Panc1 (cell line): ENCODE measurements around the gene EPN1. TPM values are rescaled to one million over a fixed set of nuclear protein-coding genes. Genes with fewer than 3 reads are reported as not detected.
"Not testable (repeated sequence)": the region's sequence is repeated elsewhere in the genome, so short reads cannot be mapped to it uniquely, and the experiment has no call there.

Experiments
- ATAC-seq: fragments of 200-7000 bp; cut with Tn5 transposase; 2 replicates; pipeline ENCODE4 v1.9.1; 2020; ENCODE audit warnings: mild to moderate bottlenecking, moderate library complexity
- BruUV-seq: library from RNA; stranded (reverse); fragments of 400-500 nt; replicated peaks from 2 replicates; lab custom pipeline; 2021; lab: Mats Ljungman, UMichigan
- CTCF ChIA-PET: fragments of 300-600 bp; sonication (Branson Sonifier 250); formaldehyde crosslinking; loops from one replicate; lab custom pipeline; 2022; ENCODE audit warnings: antibody characterized with exemption; lab: Charles Lee
- POLR2A ChIA-PET: fragments of 300-600 bp; sonication (Branson Sonifier 250); formaldehyde crosslinking; loops from one replicate; lab custom pipeline; 2022; ENCODE audit warnings: antibody characterized with exemption; lab: Charles Lee
- DNase-seq: peaks from one replicate; pipeline ENCODE4 v3.0.0-alpha.2; 2010; ENCODE audit warnings: low read depth, low spot score
- H3K27ac ChIP-seq: 2 replicates; pipeline ENCODE4 v1.5.1; 2011; ENCODE audit warnings: mild to moderate bottlenecking, low read length, inconsistent platforms
- H3K27me3 ChIP-seq: fragments of 200-500 bp; sonication (Bioruptor generic); 2 replicates; pipeline ENCODE4 v1.6.0; 2014; ENCODE audit warnings: low read length, inconsistent platforms; ENCODE audit not compliant: control insufficient read depth, insufficient read depth
- H3K36me3 ChIP-seq: fragments of 200-500 bp; sonication (Bioruptor generic); 2 replicates; pipeline ENCODE4 v1.5.1; 2014; ENCODE audit warnings: inconsistent platforms, mild to moderate bottlenecking, low read length, moderate library complexity; ENCODE audit not compliant: control insufficient read depth, insufficient read depth
- H3K4me1 ChIP-seq: 2 replicates; pipeline ENCODE4 v1.5.1; 2011; ENCODE audit warnings: inconsistent platforms, mild to moderate bottlenecking, low read length, moderate library complexity; ENCODE audit not compliant: control insufficient read depth, insufficient read depth
- H3K4me3 ChIP-seq, 2 experiments: 2 replicates each; pipeline ENCODE4 v1.5.1; 2011 to 2012; ENCODE audit warnings: low read depth in 2 of 2, low read length in 2 of 2, mild to moderate bottlenecking in 2 of 2, inconsistent platforms in 1 of 2, moderate library complexity in 1 of 2
- H3K9me3 ChIP-seq: fragments of 200-500 bp; sonication (Bioruptor generic); 2 replicates; pipeline ENCODE4 v1.5.1; 2014; ENCODE audit warnings: low read depth, mild to moderate bottlenecking, inconsistent platforms, low read length, moderate library complexity; ENCODE audit not compliant: control insufficient read depth, insufficient read depth
- CTCF ChIP-seq: fragments of 450-650 bp; IDR thresholded peaks from 2 replicates; pipeline ENCODE4 v1.5.1; 2017; ENCODE audit warnings: mild to moderate bottlenecking
- POLR2AphosphoS5 ChIP-seq: IDR thresholded peaks from 2 replicates; pipeline ENCODE4 v1.6.1; 2012; ENCODE audit warnings: mild to moderate bottlenecking, low read depth, low read length, moderate library complexity
- REST ChIP-seq, 2 experiments: IDR thresholded peaks; 2 replicates each; pipeline ENCODE4 v1.6.1; 2011 to 2012; ENCODE audit warnings: low read depth in 2 of 2, control low read depth in 1 of 2, low read length in 1 of 2, mild to moderate bottlenecking in 1 of 2, moderate library complexity in 1 of 2; ENCODE audit not compliant: insufficient read depth in 1 of 2
- SIN3A ChIP-seq: IDR thresholded peaks from 2 replicates; pipeline ENCODE4 v1.6.1; 2012; ENCODE audit warnings: low read depth, mild to moderate bottlenecking, low read length, moderate library complexity, borderline replicate concordance; ENCODE audit not compliant: insufficient read depth
- TCF7L2 ChIP-seq: IDR thresholded peaks from 2 replicates; pipeline ENCODE4 v1.6.1; 2011; ENCODE audit warnings: mild to moderate bottlenecking, low read depth, low read length, inconsistent platforms
- in situ Hi-C: cut with HindIII; loops from 2 replicates; pipeline ENCODE4 v1.10.0; 2016; ENCODE audit warnings: low sequenced_read_pairs, low pct_unique_long_range_greater_than_20kb
- intact Hi-C: fragments of 100-400 bp; cut with micrococcal nuclease; formaldehyde crosslinking; loops from one replicate; pipeline ENCODE4 v1.10.0; 2022; ENCODE audit not compliant: unreplicated experiment
- total RNA-seq: library from RNA; stranded (reverse); gene quantifications from one replicate; pipeline ENCODE4 v1.2.1, GENCODE V29; 2021; ENCODE audit not compliant: unreplicated experiment

EPN1 gene
- total RNA-seq, 1 experiment from 2014 or later = 361 TPM

- no peaks in the 10 kb centered on the region for H3K4me1 ChIP-seq
- POLR2A ChIA-PET = no interaction called here
- no peak overlapping the region for H3K4me3 ChIP-seq
- intact Hi-C loops = no loop called here
- peaks cover 19% of the 10 kb centered on the region for H3K27me3 ChIP-seq
- H3K36me3 ChIP-seq = no peaks in the 10 kb centered on the region
- H3K27ac ChIP-seq = no peak overlapping the region
- DNase-seq (no peak), ATAC-seq (no peak)
- peaks cover 4% of the 10 kb centered on the region; the same call in 1 of the 2 replicates for H3K9me3 ChIP-seq
- CTCF ChIA-PET = no interaction called here
- TF ChIP-seq CTCF (no peak), TCF7L2 (no peak), REST (IDR thresholded peaks at IDR 0.05; ENCODE audit: insufficient read depth in 1 of 2, low read depth in 2 of 2, low read length in 1 of 2) (no peak), POLR2AphosphoS5 (no peak), SIN3A (no peak)
- no TSS peak for BruUV-seq
- in situ Hi-C loops = no loop called here
Measured at GRCh38 chr19:55723491-55723890, 48.5 kb downstream of the EPN1 start.

GRCh38 chr19:55730378-55730777, 55.4 kb downstream of the EPN1 start:
- H3K36me3 ChIP-seq, H3K27me3 ChIP-seq, BruUV-seq, H3K4me3 ChIP-seq, H3K9me3 ChIP-seq, in situ Hi-C loops, DNase-seq, intact Hi-C loops, ATAC-seq, H3K27ac ChIP-seq, H3K4me1 ChIP-seq, POLR2A ChIA-PET: not testable (repeated sequence)
- CTCF ChIA-PET = interaction anchor here (0.6 kb wide), 1 partner anchor 100 kb away, joined by 3 read pairs; no protein-coding TSS in a partner anchor

- POLR2A ChIA-PET = no interaction called here
- peaks cover 3% of the 10 kb centered on the region; the same call in 1 of the 2 replicates for H3K27me3 ChIP-seq
Measured at GRCh38 chr19:55738302-55738701, 63.3 kb downstream of the EPN1 start, which contains the start of gene NLRP9. Gene NLRP9 (minus strand): TSS chr19:55738402. CDS start chr19:55738374, 28 bp downstream.

More at GRCh38 chr19:55738302-55738701, 63.3 kb downstream of the EPN1 start, which contains the start of gene NLRP9:
- no TSS peak for BruUV-seq
- Histone ChIP-seq H3K4me3 (no peak within 1 kb of the TSS), H3K36me3 (no peaks in the 10 kb centered on the region), H3K9me3 (no peaks in the 10 kb centered on the region), H3K4me1 (no peaks in the 10 kb centered on the region), H3K27ac (no peak within 1 kb of the TSS)
- in situ Hi-C loops = no loop called here
- CTCF ChIA-PET = no interaction called here
- ATAC-seq (no peak), DNase-seq (no peak)
- intact Hi-C loops = no loop called here
- TF ChIP-seq REST (IDR thresholded peaks at IDR 0.05; ENCODE audit: insufficient read depth in 1 of 2, low read depth in 2 of 2, low read length in 1 of 2) (no peak), TCF7L2 (no peak), SIN3A (no peak), POLR2AphosphoS5 (no peak), CTCF (no peak)
